Neuronal stem cell (in vitro differentiated cells): ENCODE results near the gene MAP6.
A peak's percentile ranks its signal among the peaks of the same experiment; 100 is the strongest.

ENCODE experiments used
- DNase-seq: peaks from one replicate; pipeline ENCODE4 v3.0.0-alpha.2; 2013; ENCODE audit warnings: low spot score
- H2AFZ ChIP-seq: one replicate; pipeline ENCODE4 v1.6.1; 2013; ENCODE audit warnings: mild to moderate bottlenecking, low read length, inconsistent platforms
- H2AK5ac ChIP-seq: 2 replicates; pipeline ENCODE4 v1.6.1; 2013; ENCODE audit warnings: low read depth, mild to moderate bottlenecking, inconsistent platforms, low read length, moderate library complexity, mixed read lengths
- H2BK120ac ChIP-seq: 2 replicates; pipeline ENCODE4 v1.6.1; 2013; ENCODE audit warnings: low read depth, mild to moderate bottlenecking, inconsistent platforms, low read length, moderate library complexity, mixed read lengths
- H2BK12ac ChIP-seq: one replicate; pipeline ENCODE4 v1.6.1; 2013; ENCODE audit warnings: low read length, inconsistent platforms
- H2BK15ac ChIP-seq: 2 replicates; pipeline ENCODE4 v1.6.1; 2013; ENCODE audit warnings: mild to moderate bottlenecking, low read length, inconsistent platforms, mixed read lengths
- H2BK5ac ChIP-seq: one replicate; pipeline ENCODE4 v1.6.1; 2013; ENCODE audit warnings: inconsistent platforms, mild to moderate bottlenecking, low read length, moderate library complexity
- H3K14ac ChIP-seq: one replicate; pipeline ENCODE4 v1.6.1; 2013; ENCODE audit warnings: low read length, inconsistent platforms
- H3K18ac ChIP-seq: 2 replicates; pipeline ENCODE4 v1.6.1; 2013; ENCODE audit warnings: low read length, inconsistent platforms
- H3K23ac ChIP-seq: 2 replicates; pipeline ENCODE4 v1.6.1; 2013; ENCODE audit warnings: low read depth, mild to moderate bottlenecking, mixed read lengths, low read length, inconsistent platforms; ENCODE audit not compliant: poor library complexity
- H3K27ac ChIP-seq: replicated peaks from 3 replicates; pipeline ENCODE4 v1.5.1; 2013; ENCODE audit warnings: low read length, inconsistent platforms
- H3K27me3 ChIP-seq, 3 experiments: 2 replicates each; pipeline ENCODE4 v1.6.1; 2013; ENCODE audit warnings: low read length in 3 of 3, mild to moderate bottlenecking in 2 of 3, inconsistent platforms in 1 of 3, low read depth in 1 of 3, mixed read lengths in 1 of 3, moderate library complexity in 1 of 3; ENCODE audit not compliant: control insufficient read depth in 3 of 3, insufficient read depth in 3 of 3
- H3K36me3 ChIP-seq, 2 donors: replicated peaks in 1 of 2; 2 replicates each; pipeline ENCODE4 v1.6.1; 2013; ENCODE audit warnings: low read length in 2 of 2; ENCODE audit not compliant: control insufficient read depth in 2 of 2, insufficient read depth in 2 of 2
- H3K4ac ChIP-seq: 2 replicates; pipeline ENCODE4 v1.6.1; 2013; ENCODE audit warnings: inconsistent platforms, mild to moderate bottlenecking, low read length, moderate library complexity
- H3K4me1 ChIP-seq, 2 donors: 1 replicate in 1 of 2; 2 replicates in 1 of 2; pipeline ENCODE4 v1.6.1; 2013; ENCODE audit warnings: low read length in 2 of 2, low read depth in 1 of 2; ENCODE audit not compliant: control insufficient read depth in 2 of 2, insufficient read depth in 1 of 2
- H3K4me2 ChIP-seq: one replicate; pipeline ENCODE4 v1.6.1; 2013; ENCODE audit warnings: mild to moderate bottlenecking, low read length, inconsistent platforms; ENCODE audit not compliant: insufficient read depth, poor library complexity, severe bottlenecking
- H3K4me3 ChIP-seq, 2 donors: 2 replicates each; pipeline ENCODE4 v1.5.1; 2013; ENCODE audit warnings: low read length in 2 of 2, mild to moderate bottlenecking in 2 of 2, inconsistent platforms in 1 of 2, moderate library complexity in 1 of 2
- H3K79me1 ChIP-seq: one replicate; pipeline ENCODE4 v1.6.1; 2013; ENCODE audit warnings: low read depth, mild to moderate bottlenecking, inconsistent platforms, low read length, moderate library complexity
- H3K9ac ChIP-seq: one replicate; pipeline ENCODE4 v1.6.1; 2013; ENCODE audit warnings: mild to moderate bottlenecking, low read depth, low read length, inconsistent platforms; ENCODE audit not compliant: poor library complexity
- H3K9me3 ChIP-seq, 2 donors: replicated peaks in 1 of 2; 2 replicates each; pipeline versions ENCODE3 to v1.6.1; 2013; ENCODE audit warnings: low read length in 2 of 2, mild to moderate bottlenecking in 2 of 2, inconsistent platforms in 1 of 2, low read depth in 1 of 2, mixed read lengths in 1 of 2, moderate library complexity in 1 of 2; ENCODE audit not compliant: control insufficient read depth in 2 of 2, insufficient read depth in 1 of 2
- H4K8ac ChIP-seq: one replicate; pipeline ENCODE4 v1.6.1; 2013; ENCODE audit warnings: low read depth, mild to moderate bottlenecking, inconsistent platforms, low read length, moderate library complexity
- H4K91ac ChIP-seq: one replicate; pipeline ENCODE4 v1.6.1; 2013; ENCODE audit warnings: low read length, low read depth, mild to moderate bottlenecking, inconsistent platforms; ENCODE audit not compliant: poor library complexity
- WGBS, 2 donors: extraction: QIAGEN DNeasy Blood & Tissue Kit; methylation state at CpG; one replicate each; pipeline ENCODE4 v1.1.7; 2013; ENCODE audit warnings: missing lambda C conversion rate in 2 of 2, mixed read lengths in 1 of 2; ENCODE audit not compliant: insufficient read length in 2 of 2, insufficient replicate concordance in 1 of 2; ENCODE audit errors: extremely low coverage in 2 of 2; 5-methylcytosine and 5-hydroxymethylcytosine counted together

MAP6 gene

GRCh38 chr11:75663808-75664207 lies 5.0 kb downstream of the MAP6 start:
- H3K23ac ChIP-seq: no peak overlapping the region
- no peak overlapping the region for H2BK12ac ChIP-seq
- no peak overlapping the region for H3K4ac ChIP-seq
- no peak overlapping the region for H2BK120ac ChIP-seq
- no peak overlapping the region for H2AFZ ChIP-seq
- peaks cover 0 to 7% (median 0%) of the 10 kb centered on the region in 3 experiments for H3K27me3 ChIP-seq
- peaks cover 11 to 32% of the 10 kb centered on the region in 2 donors for H3K4me1 ChIP-seq
- peak overlapping the region; percentile 87 for H3K27ac ChIP-seq
- no peak overlapping the region for H3K18ac ChIP-seq
- peaks cover 0 to 4% of the 10 kb centered on the region in 2 donors for H3K9me3 ChIP-seq
- peaks cover 0 to 5% of the 10 kb centered on the region in 2 donors for H3K36me3 ChIP-seq
- no peaks in the 10 kb centered on the region for H3K79me1 ChIP-seq
- WGBS, 2 donors: no CpG with 5 or more reads among the region's 1 CpG
- H4K91ac ChIP-seq: no peak overlapping the region
- H3K4me2 ChIP-seq: no peak overlapping the region
- DNase-seq: peak; percentile 38
- H3K4me3 ChIP-seq: no peak overlapping the region
- no peak overlapping the region for H3K14ac ChIP-seq
- no peak overlapping the region for H2BK5ac ChIP-seq
- H2BK15ac ChIP-seq: no peak overlapping the region
- H2AK5ac ChIP-seq: no peak overlapping the region
- no peak overlapping the region for H4K8ac ChIP-seq
- H3K9ac ChIP-seq: no peak overlapping the region

GRCh38 chr11:75659836-75660235 lies 9.0 kb downstream of the MAP6 start:
- H2AK5ac ChIP-seq: no peak overlapping the region
- H2AFZ ChIP-seq: no peak overlapping the region
- H3K4me1 ChIP-seq: peaks cover 16 to 21% of the 10 kb centered on the region in 2 donors
- no peak overlapping the region for H3K27ac ChIP-seq
- H4K8ac ChIP-seq: no peak overlapping the region
- no peak overlapping the region for H3K4ac ChIP-seq
- H3K9ac ChIP-seq: no peak overlapping the region
- no peak overlapping the region for H3K14ac ChIP-seq
- H3K36me3 ChIP-seq: no peaks in the 10 kb centered on the region
- H3K27me3 ChIP-seq: no peaks in the 10 kb centered on the region
- H3K4me2 ChIP-seq: no peak overlapping the region
- no peak overlapping the region for H2BK120ac ChIP-seq
- H3K18ac ChIP-seq: no peak overlapping the region
- H4K91ac ChIP-seq: no peak overlapping the region
- H2BK15ac ChIP-seq: no peak overlapping the region
- no peak overlapping the region for H3K4me3 ChIP-seq
- no CpG with 5 or more reads among the region's 1 CpG for WGBS, 2 donors
- no peak for DNase-seq
- H3K9me3 ChIP-seq: peaks cover 0 to 4% of the 10 kb centered on the region in 2 donors
- H3K79me1 ChIP-seq: no peaks in the 10 kb centered on the region
- H3K23ac ChIP-seq: no peak overlapping the region
- no peak overlapping the region for H2BK5ac ChIP-seq
- H2BK12ac ChIP-seq: no peak overlapping the region

GRCh38 chr11:75656044-75656727 lies 12.7 kb downstream of the MAP6 start:
- no peak overlapping the region for H4K91ac ChIP-seq
- no peak overlapping the region for H3K4me2 ChIP-seq
- peaks cover 6 to 10% of the 10 kb centered on the region in 2 donors for H3K4me1 ChIP-seq
- H3K4ac ChIP-seq: no peak overlapping the region
- no CpG with 5 or more reads among the region's 6 CpGs for WGBS, 2 donors
- no peaks in the 10 kb centered on the region for H3K27me3 ChIP-seq
- H3K14ac ChIP-seq: no peak overlapping the region
- H3K36me3 ChIP-seq: no peaks in the 10 kb centered on the region
- H3K9me3 ChIP-seq: no peaks in the 10 kb centered on the region
- H2BK5ac ChIP-seq: no peak overlapping the region
- no peak overlapping the region for H2AFZ ChIP-seq
- no peak overlapping the region for H3K18ac ChIP-seq
- DNase-seq: no peak
- no peak overlapping the region for H3K9ac ChIP-seq
- no peak overlapping the region for H2BK120ac ChIP-seq
- H3K4me3 ChIP-seq: no peak overlapping the region
- H2AK5ac ChIP-seq: no peak overlapping the region
- no peaks in the 10 kb centered on the region for H3K79me1 ChIP-seq
- no peak overlapping the region for H2BK12ac ChIP-seq
- H4K8ac ChIP-seq: no peak overlapping the region
- H2BK15ac ChIP-seq: no peak overlapping the region
- no peak overlapping the region for H3K23ac ChIP-seq
- H3K27ac ChIP-seq: no peak overlapping the region

- H2BK12ac ChIP-seq: no peak overlapping the region
- H3K4me1 ChIP-seq: peaks cover 6 to 10% of the 10 kb centered on the region in 2 donors
- no peaks in the 10 kb centered on the region for H3K9me3 ChIP-seq
- no peak overlapping the region for H3K4me3 ChIP-seq
- no peaks in the 10 kb centered on the region for H3K36me3 ChIP-seq
- no peaks in the 10 kb centered on the region for H3K27me3 ChIP-seq
- no peak overlapping the region for H3K4me2 ChIP-seq
- H3K14ac ChIP-seq: no peak overlapping the region
- no peak overlapping the region for H4K91ac ChIP-seq
- H3K27ac ChIP-seq: no peak overlapping the region
- H2AK5ac ChIP-seq: no peak overlapping the region
- H3K23ac ChIP-seq: no peak overlapping the region
- no peak overlapping the region for H2BK120ac ChIP-seq
- no peak overlapping the region for H2BK15ac ChIP-seq
- H4K8ac ChIP-seq: no peak overlapping the region
- H3K79me1 ChIP-seq: no peaks in the 10 kb centered on the region
- H3K4ac ChIP-seq: no peak overlapping the region
- H2BK5ac ChIP-seq: no peak overlapping the region
- no peak for DNase-seq
- H3K18ac ChIP-seq: no peak overlapping the region
- no peak overlapping the region for H2AFZ ChIP-seq
- no peak overlapping the region for H3K9ac ChIP-seq
Measured at GRCh38 chr11:75655605-75656004, 13.2 kb downstream of the MAP6 start.
